HG02870 (cell line): ENCODE measurements around the gene CAP2.
"Not testable (repeated sequence)": the region's sequence is repeated elsewhere in the genome, so short reads cannot be mapped to it uniquely, and the experiment has no call there.

ENCODE experiments used
- ATAC-seq: cut with Tn5 transposase; IDR thresholded peaks from one replicate; pipeline ENCODE4 v1.9.1; 2021; ENCODE audit warnings: mild to moderate bottlenecking, moderate library complexity; ENCODE audit not compliant: unreplicated experiment

CAP2 gene

GRCh38 chr6:17396256-17396655 lies 2.9 kb downstream of the CAP2 start:
- no peak for ATAC-seq

GRCh38 chr6:17397764-17398194 lies 4.4 kb downstream of the CAP2 start:
- no peak for ATAC-seq

GRCh38 chr6:17405181-17405943 lies 12.0 kb downstream of the CAP2 start:
- ATAC-seq = not testable (repeated sequence)

- ATAC-seq = no peak
Measured at GRCh38 chr6:17405944-17406245, 12.5 kb downstream of the CAP2 start.

- ATAC-seq = no peak
Measured at GRCh38 chr6:17408081-17408480, 14.7 kb downstream of the CAP2 start.

GRCh38 chr6:17410281-17410680 lies 16.9 kb downstream of the CAP2 start:
- ATAC-seq = no peak

GRCh38 chr6:17413313-17413750 lies 19.9 kb downstream of the CAP2 start:
- ATAC-seq = no peak

GRCh38 chr6:17414395-17414794 lies 21.0 kb downstream of the CAP2 start:
- ATAC-seq = not testable (repeated sequence)

GRCh38 chr6:17415321-17415720 lies 21.9 kb downstream of the CAP2 start:
- no peak for ATAC-seq

- ATAC-seq = no peak
Measured at GRCh38 chr6:17416806-17417205, 23.4 kb downstream of the CAP2 start.

GRCh38 chr6:17417817-17418216 lies 24.4 kb downstream of the CAP2 start:
- no peak for ATAC-seq

- ATAC-seq = no peak
Measured at GRCh38 chr6:17418281-17419188, 25.1 kb downstream of the CAP2 start.

- ATAC-seq = no peak
Measured at GRCh38 chr6:17419189-17419575, 25.8 kb downstream of the CAP2 start.

GRCh38 chr6:17420368-17420767 lies 27.0 kb downstream of the CAP2 start:
- ATAC-seq = no peak

GRCh38 chr6:17421406-17421805 lies 28.0 kb downstream of the CAP2 start:
- no peak for ATAC-seq

GRCh38 chr6:17423026-17423425 lies 29.6 kb downstream of the CAP2 start:
- no peak for ATAC-seq

GRCh38 chr6:17427062-17427461 lies 33.7 kb downstream of the CAP2 start:
- no peak for ATAC-seq

GRCh38 chr6:17427617-17428016 lies 34.2 kb downstream of the CAP2 start:
- no peak for ATAC-seq

GRCh38 chr6:17428595-17429120 lies 35.3 kb downstream of the CAP2 start:
- ATAC-seq = not testable (repeated sequence)

- ATAC-seq = no peak
Measured at GRCh38 chr6:17429383-17430061, 36.1 kb downstream of the CAP2 start.

- no peak for ATAC-seq
Measured at GRCh38 chr6:17431581-17431980, 38.2 kb downstream of the CAP2 start.
